Panc1 (cell line): ENCODE measurements around the gene H1-8.

ENCODE experiments used
- POLR2AphosphoS5 ChIP-seq: IDR thresholded peaks from 2 replicates; pipeline ENCODE4 v1.6.1; 2012; ENCODE audit warnings: mild to moderate bottlenecking, low read depth, low read length, moderate library complexity
- TCF7L2 ChIP-seq: IDR thresholded peaks from 2 replicates; pipeline ENCODE4 v1.6.1; 2011; ENCODE audit warnings: mild to moderate bottlenecking, low read depth, low read length, inconsistent platforms
- TF ChIP-seq, protein P1 (sequence below): fragments of 450-650 bp; IDR thresholded peaks from 2 replicates; pipeline ENCODE4 v1.5.1; 2017; ENCODE audit warnings: mild to moderate bottlenecking

DNA sequence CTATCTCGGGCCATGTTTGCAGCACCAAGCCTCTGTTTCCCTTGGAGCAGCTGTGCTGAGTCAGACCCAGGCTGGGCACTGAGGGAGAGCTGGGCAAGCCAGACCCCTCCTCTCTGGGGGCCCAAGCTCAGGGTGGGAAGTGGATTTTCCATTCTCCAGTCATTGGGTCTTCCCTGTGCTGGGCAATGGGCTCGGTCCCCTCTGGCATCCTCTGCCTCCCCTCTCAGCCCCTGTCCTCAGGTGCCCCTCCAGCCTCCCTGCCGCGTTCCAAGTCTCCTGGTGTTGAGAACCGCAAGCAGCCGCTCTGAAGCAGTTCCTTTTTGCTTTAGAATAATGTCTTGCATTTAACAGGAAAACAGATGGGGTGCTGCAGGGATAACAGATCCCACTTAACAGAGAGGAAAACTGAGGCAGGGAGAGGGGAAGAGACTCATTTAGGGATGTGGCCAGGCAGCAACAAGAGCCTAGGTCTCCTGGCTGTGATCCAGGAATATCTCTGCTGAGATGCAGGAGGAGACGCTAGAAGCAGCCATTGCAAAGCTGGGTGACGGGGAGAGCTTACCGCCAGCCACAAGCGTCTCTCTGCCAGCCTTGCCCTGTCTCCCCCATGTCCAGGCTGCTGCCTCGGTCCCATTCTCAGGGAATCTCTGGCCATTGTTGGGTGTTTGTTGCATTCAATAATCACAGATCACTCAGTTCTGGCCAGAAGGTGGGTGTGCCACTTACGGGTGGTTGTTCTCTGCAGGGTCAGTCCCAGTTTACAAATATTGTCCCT, 13.4 kb upstream of the H1-8 start:
- TF ChIP-seq, protein P1, sequence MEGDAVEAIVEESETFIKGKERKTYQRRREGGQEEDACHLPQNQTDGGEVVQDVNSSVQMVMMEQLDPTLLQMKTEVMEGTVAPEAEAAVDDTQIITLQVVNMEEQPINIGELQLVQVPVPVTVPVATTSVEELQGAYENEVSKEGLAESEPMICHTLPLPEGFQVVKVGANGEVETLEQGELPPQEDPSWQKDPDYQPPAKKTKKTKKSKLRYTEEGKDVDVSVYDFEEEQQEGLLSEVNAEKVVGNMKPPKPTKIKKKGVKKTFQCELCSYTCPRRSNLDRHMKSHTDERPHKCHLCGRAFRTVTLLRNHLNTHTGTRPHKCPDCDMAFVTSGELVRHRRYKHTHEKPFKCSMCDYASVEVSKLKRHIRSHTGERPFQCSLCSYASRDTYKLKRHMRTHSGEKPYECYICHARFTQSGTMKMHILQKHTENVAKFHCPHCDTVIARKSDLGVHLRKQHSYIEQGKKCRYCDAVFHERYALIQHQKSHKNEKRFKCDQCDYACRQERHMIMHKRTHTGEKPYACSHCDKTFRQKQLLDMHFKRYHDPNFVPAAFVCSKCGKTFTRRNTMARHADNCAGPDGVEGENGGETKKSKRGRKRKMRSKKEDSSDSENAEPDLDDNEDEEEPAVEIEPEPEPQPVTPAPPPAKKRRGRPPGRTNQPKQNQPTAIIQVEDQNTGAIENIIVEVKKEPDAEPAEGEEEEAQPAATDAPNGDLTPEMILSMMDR, result no peak
- no peak for TF ChIP-seq TCF7L2
- TF ChIP-seq POLR2AphosphoS5, result no peak
